Hematopoietic multipotent progenitor cell treated with erythropoietin and hydrocortisone succinate and interleukin-3 and kit ligand, for 4 days (in vitro differentiated cells): ENCODE results near the gene CDC27.
A peak's percentile ranks its signal among the peaks of the same experiment; 100 is the strongest.
"Not testable (repeated sequence)": the region's sequence is repeated elsewhere in the genome, so short reads cannot be mapped to it uniquely, and the experiment has no call there.

Experiments
- DNase-seq: peaks from one replicate; pipeline ENCODE4 v3.0.0-alpha.2; 2015

CDC27 gene, protein sequence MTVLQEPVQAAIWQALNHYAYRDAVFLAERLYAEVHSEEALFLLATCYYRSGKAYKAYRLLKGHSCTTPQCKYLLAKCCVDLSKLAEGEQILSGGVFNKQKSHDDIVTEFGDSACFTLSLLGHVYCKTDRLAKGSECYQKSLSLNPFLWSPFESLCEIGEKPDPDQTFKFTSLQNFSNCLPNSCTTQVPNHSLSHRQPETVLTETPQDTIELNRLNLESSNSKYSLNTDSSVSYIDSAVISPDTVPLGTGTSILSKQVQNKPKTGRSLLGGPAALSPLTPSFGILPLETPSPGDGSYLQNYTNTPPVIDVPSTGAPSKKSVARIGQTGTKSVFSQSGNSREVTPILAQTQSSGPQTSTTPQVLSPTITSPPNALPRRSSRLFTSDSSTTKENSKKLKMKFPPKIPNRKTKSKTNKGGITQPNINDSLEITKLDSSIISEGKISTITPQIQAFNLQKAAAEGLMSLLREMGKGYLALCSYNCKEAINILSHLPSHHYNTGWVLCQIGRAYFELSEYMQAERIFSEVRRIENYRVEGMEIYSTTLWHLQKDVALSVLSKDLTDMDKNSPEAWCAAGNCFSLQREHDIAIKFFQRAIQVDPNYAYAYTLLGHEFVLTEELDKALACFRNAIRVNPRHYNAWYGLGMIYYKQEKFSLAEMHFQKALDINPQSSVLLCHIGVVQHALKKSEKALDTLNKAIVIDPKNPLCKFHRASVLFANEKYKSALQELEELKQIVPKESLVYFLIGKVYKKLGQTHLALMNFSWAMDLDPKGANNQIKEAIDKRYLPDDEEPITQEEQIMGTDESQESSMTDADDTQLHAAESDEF

DNA sequence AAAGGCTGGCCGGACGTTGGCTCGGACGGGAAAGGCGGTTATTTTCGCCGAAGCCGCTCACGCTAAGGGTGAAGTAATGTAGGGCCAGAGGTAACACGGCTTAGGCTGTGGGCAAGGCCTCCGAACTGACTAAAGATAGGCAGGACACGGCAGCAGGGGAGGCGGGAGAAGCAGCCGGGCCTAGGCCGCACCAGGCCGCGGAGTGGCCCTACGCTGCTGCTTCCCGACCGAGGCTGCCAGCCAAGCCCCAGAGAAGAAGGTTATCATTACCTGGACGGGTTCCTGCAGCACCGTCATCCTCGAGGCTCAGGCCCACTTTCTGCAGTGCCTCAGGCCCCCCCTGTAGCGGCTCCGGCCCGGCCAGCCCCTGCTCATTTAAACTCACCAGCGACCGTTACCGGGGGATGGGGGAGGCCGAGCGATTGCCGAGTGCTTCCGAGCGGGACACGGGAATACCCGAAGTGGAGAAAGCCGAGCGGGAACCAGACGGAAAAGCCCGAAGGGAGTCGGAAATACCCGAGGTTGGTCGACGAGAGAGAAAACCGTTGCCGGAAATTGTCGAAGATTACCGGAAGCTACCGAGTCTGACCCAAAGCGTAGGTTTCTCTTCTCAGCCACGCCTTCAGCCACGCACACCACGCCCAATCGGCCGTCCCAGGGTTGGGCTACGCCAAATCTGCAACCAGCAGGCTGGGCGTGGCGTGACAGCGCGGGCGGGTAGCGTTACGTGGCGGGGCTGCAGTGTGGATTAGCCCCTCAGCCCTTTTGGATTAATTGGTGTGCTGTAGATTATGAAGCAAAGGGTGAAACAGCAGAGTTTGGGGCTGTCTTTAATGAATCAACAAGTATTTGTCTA, at the start of gene CDC27:
Gene CDC27, minus strand, starts transcription at position 420 of the 856 bp plus-strand sequence. Its CDS starts 123 bp downstream, at position 297.
- DNase-seq, result peak; percentile 100

DNA sequence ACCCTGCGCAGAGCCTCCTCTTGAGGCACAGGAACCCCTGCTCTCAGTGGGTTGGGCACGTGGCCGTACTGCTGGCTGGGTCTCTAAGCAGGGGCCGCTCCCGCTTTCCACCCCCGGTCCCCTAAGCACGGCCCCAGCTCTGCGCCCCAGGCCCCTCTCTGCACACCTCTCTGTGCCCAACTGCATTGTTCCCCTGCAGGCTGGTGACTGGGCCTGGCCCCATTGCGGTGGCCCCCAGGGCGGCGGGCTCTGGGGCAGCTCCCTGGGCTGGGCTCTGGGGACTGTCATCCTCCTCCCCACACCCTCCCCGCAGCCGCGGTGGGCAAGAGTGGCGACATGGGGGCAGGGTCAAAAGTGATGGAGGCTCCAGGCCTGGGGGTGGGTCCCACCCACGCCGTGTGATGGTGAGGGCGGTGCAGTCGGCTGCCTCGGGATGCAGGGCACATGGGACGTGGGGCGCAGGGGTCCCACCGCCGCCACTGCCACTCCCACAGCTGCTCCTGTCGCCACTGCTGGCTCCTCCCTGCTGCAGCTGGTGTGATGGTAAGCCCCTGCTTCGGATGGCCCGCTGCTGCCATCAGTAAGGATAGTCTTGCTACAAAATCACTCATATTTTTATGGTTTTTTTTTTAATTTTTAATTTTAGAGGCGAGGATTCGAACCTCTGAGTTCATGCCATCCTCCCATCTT, 49.4 kb upstream of the CDC27 start:
- no peak for DNase-seq

DNA sequence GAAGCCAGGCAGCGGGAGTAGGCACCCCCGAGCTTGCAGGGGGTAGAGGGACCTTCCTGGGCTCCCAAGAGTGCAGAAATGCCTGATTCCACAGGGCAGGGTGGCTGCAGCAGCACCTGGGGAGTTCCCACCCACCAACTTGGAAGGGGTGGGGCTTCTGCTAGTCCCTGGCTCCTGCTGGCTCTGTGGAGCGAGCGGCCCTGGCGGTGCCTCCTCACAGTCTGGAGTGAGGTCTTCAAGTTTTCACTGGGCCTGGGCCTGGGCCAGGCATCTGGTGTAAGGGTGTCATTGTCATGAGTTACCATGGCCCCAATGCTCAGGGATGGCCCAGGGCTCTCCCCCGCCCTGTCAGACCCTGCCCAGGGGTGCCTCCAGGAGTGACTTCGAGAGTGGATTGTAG, 48.7 kb upstream of the CDC27 start:
- no peak for DNase-seq

- DNase-seq, result no peak
Measured at GRCh38 chr17:47235923-47236322, 46.8 kb upstream of the CDC27 start.

- DNase-seq, result no peak
Measured at GRCh38 chr17:47235506-47235905, 46.4 kb upstream of the CDC27 start.

- no peak for DNase-seq
Measured at GRCh38 chr17:47232465-47232864, 43.4 kb upstream of the CDC27 start.

GRCh38 chr17:47231866-47232265, 42.8 kb upstream of the CDC27 start:
- no peak for DNase-seq

DNA sequence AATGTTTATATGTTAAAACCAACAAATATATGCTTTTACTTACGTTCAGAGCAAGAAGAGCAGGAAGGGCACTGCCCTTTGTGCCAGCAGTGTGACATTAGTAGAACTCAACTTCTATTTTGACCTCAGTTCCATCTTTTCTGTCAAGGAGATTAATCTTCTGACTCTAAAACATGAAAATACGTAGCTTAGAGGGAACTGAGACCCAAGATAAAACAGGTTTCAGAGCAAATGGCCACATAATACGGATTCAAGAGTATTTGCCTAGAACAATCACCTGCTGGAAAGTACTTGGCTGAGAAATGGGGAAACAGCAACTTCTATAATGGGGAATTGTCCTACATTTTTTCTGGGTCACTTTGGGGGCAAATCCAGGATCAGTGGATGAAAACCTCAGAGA, 42.2 kb upstream of the CDC27 start:
- no peak for DNase-seq

DNA sequence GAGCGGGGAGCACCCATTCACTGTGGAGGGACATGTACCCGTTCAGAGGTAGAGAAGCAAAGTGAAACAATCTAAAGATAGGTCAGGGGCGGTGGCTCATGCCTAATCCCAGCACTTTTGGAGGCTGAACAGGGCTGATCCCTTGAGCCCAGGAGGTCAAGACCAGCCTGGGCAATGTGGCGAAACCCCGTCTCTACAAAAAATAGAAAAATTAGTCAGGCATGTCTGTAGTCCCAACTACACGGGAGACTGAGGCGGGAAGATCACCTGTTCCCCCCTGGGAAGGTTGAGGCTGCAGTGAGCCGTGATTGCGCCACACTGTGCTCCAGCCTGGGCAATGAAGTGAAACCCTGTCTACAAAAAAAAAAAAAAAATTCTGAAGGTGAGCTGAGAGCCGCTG, 41.8 kb upstream of the CDC27 start:
- DNase-seq, result no peak

DNA sequence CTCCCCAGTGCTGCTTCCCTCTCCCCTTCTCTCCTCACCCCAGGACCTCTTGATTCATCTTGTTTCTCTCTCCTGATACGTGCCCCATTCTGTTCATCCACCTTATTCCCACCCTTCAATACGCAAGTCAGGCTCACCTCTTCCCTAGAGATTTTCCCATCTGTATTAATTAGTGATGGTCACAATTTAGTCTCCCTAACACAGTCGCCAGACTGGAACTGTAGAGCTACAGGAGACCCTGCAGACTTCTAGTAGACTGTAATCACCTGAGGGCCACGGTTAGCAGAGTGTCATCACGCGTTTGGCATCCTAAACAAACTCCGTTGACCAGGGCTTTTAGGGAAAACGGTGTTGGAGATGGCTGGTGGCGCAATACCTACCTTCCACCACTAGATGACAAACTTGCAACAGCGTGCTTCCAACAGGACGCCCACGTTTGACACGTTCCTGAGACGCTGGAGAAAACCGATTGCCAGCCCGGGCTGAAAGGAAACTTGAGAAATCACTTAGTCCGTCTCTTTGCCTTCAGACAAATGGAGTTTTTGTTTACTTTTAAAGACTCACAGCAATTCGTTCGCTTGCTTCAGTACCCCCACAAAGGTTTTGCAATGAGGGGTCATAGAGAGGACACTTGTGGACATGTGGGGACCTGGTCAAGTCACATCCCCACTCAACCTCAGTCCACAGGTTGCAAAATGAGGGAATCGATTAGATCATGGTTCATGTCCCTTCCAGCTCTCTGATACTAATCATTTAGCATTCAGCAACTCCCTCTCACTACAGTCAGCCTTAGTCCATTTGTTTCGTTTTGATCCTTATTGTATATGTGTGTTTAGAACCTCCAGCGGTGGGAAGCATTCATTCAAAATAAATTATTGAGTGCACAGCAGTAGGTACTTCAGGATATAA, 40.7 kb upstream of the CDC27 start:
- DNase-seq, result peak; percentile 95

GRCh38 chr17:47227862-47228261, 38.8 kb upstream of the CDC27 start:
- no peak for DNase-seq

DNA sequence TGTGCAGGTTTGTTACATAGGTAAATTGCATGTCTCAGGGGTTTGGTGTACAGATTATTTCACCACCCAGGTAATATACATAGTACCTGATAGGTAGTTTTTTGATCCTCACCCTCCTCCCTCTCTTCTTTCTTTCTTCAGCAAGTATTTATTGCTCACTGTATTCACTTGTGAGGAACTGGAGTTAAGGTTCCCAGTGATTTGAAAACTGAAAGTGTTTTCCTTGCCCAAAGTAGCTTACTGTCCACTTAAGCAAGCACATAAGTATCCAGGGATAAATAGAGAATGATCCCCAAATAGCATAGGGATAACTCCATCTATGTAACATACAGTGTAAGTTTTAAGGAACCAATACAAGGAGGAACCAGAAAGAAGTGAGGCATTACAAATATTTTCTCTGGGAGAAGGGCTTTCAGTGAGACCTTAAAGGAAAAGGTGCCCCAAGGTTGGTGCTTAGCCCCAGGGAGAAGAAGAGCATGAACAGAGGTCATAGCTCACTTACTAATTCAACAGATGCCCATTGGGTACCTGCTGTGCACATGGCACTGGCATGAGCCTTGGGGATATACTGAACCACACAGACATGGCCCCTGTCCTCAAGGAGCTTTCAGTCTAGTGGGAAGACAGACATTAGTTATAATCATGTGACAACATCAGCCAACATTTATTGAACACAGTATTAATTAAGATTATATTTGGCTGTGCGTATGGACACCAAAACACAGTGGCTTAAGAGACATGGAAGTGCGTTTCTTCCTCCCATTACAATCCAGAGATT, 37.0 kb upstream of the CDC27 start:
- no peak for DNase-seq

DNA sequence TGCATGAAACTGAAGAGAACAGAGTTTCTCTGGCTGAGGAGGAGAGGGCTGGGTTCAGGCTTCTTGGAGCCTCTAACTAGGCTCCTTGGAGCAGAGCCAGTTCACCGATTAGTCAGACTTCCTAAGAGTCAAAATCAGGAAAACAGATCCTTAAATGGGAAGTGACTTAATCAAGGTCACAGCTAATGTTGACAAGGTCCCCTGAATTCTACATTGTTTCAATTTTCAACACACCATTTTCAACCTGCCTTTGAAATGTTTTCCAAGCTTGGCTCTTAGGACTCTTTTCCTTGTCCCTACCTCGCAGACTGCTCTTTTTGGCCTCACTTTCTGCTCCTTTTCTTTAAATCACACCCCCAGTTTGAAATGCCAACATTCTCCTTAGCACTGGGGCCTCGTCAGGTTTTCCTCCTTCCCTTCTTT, 36.4 kb upstream of the CDC27 start:
- DNase-seq, result no peak

- no peak for DNase-seq
Measured at GRCh38 chr17:47224966-47225365, 35.9 kb upstream of the CDC27 start.

GRCh38 chr17:47224077-47224476, 35.0 kb upstream of the CDC27 start:
- not testable (repeated sequence) for DNase-seq

DNA sequence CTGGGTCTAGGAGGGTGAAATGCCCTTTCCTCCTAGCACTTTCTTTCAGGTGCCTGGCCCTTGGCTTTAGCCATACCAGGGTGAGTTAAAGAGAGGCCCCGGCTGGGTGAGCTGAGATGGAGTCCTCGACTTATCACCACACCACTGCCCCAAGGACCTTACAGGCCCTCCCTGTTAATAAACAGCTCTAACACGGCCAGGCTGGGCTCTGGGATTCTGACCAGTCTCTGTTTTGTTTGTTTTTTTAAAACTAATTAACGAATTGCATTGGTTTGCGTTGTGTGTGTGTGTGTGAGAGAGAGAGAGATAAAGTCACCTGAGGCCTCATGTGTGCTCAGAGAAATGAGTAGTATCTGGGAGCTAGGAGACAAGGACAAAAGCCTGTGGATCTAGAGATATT, 34.4 kb upstream of the CDC27 start:
- no peak for DNase-seq

- no peak for DNase-seq
Measured at GRCh38 chr17:47223007-47223406, 33.9 kb upstream of the CDC27 start.

DNA sequence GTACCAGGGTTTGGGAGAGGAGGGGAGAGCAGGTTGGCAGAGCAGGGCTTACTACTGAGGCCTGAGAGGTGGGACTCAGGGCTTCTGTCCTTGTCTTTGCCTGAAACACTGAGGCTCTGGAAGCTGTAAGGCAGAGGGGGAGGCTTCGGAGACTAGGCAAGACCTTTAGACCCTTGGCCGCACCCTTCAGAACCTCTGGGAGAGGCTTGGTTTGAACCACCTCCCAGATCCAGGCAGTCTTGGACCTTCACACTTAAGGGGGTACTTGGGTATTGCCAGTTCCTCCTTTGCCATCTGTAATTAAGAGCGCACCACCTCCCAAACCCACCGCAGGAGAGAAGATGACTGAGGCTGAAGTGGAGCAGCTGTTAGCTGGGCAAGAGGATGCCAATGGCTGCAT, 33.0 kb upstream of the CDC27 start:
- no peak for DNase-seq

DNA sequence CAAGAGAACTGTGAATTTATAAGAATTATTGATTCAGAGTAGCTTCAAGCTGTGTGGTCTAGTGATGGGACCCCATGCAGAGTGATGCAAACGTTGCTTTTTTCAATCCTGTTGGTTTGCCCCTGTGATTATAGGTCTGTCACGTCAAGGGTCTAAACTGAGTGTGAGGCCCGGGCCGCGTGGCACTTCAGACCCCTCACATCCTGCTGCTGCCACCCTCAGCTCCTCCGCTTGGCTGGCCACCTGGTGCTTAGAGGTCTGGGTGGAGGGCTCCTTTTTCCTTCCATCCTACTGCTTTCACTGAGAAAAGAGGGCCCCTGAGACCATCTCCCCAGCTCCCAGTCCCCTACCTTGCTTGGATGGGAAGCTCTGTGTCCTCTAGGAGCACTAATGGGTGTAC, 32.1 kb upstream of the CDC27 start:
- DNase-seq, result no peak

- peak; percentile 41 for DNase-seq
Measured at GRCh38 chr17:47220531-47220999, 31.5 kb upstream of the CDC27 start.
